ENCODE measurements around the gene SORCS1. TPM values are rescaled to one million over a fixed set of nuclear protein-coding genes. Genes with fewer than 3 reads are reported as not detected.

SORCS1 gene
- total RNA-seq, 1 experiment from 2014 or later, result not detected

- Histone ChIP-seq H3K27me3 (no peaks in the 10 kb centered on the region), H3K4me3 (no peak overlapping the region), H3K9me3 (no peaks in the 10 kb centered on the region), H3K36me3 (no peaks in the 10 kb centered on the region)
- peak; percentile 2 for DNase-seq
Observed at GRCh38 chr10:106795619-106796018, 368.9 kb downstream of the SORCS1 start.

- DNase-seq, result no peak
- no peaks in the 10 kb centered on the region for H3K9me3 ChIP-seq
Observed at GRCh38 chr10:106793617-106794016, 370.9 kb downstream of the SORCS1 start.

GRCh38 chr10:106789623-106790022, 374.9 kb downstream of the SORCS1 start:
- no peak for DNase-seq

More at GRCh38 chr10:106793617-106794016, 370.9 kb downstream of the SORCS1 start:
- Histone ChIP-seq H3K27me3 (no peaks in the 10 kb centered on the region), H3K4me3 (no peak overlapping the region), H3K36me3 (no peaks in the 10 kb centered on the region)

GRCh38 chr10:106788982-106789381, 375.5 kb downstream of the SORCS1 start:
- Histone ChIP-seq H3K9me3 (no peaks in the 10 kb centered on the region), H3K36me3 (no peaks in the 10 kb centered on the region), H3K27me3 (no peaks in the 10 kb centered on the region), H3K4me3 (no peak overlapping the region)
- no peak for DNase-seq

More at GRCh38 chr10:106789623-106790022, 374.9 kb downstream of the SORCS1 start:
- H3K27me3 ChIP-seq, result no peaks in the 10 kb centered on the region
- H3K36me3 ChIP-seq, result no peaks in the 10 kb centered on the region
- no peaks in the 10 kb centered on the region for H3K9me3 ChIP-seq
- H3K4me3 ChIP-seq, result no peak overlapping the region

GRCh38 chr10:106785528-106785927, 379.0 kb downstream of the SORCS1 start:
- Histone ChIP-seq H3K4me3 (no peak overlapping the region), H3K36me3 (no peaks in the 10 kb centered on the region), H3K9me3 (no peaks in the 10 kb centered on the region), H3K27me3 (no peaks in the 10 kb centered on the region)
- no peak for DNase-seq

- 0 out of 2 replicates have a peak, but pooled peaks cover 2% of the 10 kb centered on the region for H3K27me3 ChIP-seq
- no peak for DNase-seq
- H3K4me3 ChIP-seq, result no peak overlapping the region
- H3K36me3 ChIP-seq, result no peaks in the 10 kb centered on the region
- H3K9me3 ChIP-seq, result no peaks in the 10 kb centered on the region
Observed at GRCh38 chr10:106780632-106781031, 383.9 kb downstream of the SORCS1 start.

- no peak overlapping the region for H3K4me3 ChIP-seq
- no peak for DNase-seq
- H3K36me3 ChIP-seq, result no peaks in the 10 kb centered on the region
- H3K27me3 ChIP-seq, result peaks cover 4% of the 10 kb centered on the region; the same call in 1 of the 2 replicates
- H3K9me3 ChIP-seq, result no peaks in the 10 kb centered on the region
Observed at GRCh38 chr10:106777841-106778240, 386.7 kb downstream of the SORCS1 start.

GRCh38 chr10:106775127-106775526, 389.4 kb downstream of the SORCS1 start:
- H3K9me3 ChIP-seq, result no peaks in the 10 kb centered on the region
- peak; percentile 29 for DNase-seq
- H3K4me3 ChIP-seq, result no peak overlapping the region
- no peaks in the 10 kb centered on the region for H3K36me3 ChIP-seq
- H3K27me3 ChIP-seq, result peaks cover 4% of the 10 kb centered on the region; the same call in 1 of the 2 replicates

GRCh38 chr10:106772957-106773356, 391.5 kb downstream of the SORCS1 start:
- H3K27me3 ChIP-seq, result peaks cover 4% of the 10 kb centered on the region; the same call in 1 of the 2 replicates
- no peak overlapping the region for H3K4me3 ChIP-seq
- no peaks in the 10 kb centered on the region for H3K9me3 ChIP-seq
- DNase-seq, result no peak
- H3K36me3 ChIP-seq, result no peaks in the 10 kb centered on the region

- no peaks in the 10 kb centered on the region for H3K36me3 ChIP-seq
- no peak for DNase-seq
- H3K27me3 ChIP-seq, result peaks cover 2% of the 10 kb centered on the region; the same call in 1 of the 2 replicates
- H3K4me3 ChIP-seq, result no peak overlapping the region
- no peaks in the 10 kb centered on the region for H3K9me3 ChIP-seq
Observed at GRCh38 chr10:106771154-106771553, 393.4 kb downstream of the SORCS1 start.

GRCh38 chr10:106768204-106768603, 396.3 kb downstream of the SORCS1 start:
- no peaks in the 10 kb centered on the region for H3K36me3 ChIP-seq
- no peaks in the 10 kb centered on the region for H3K27me3 ChIP-seq
- H3K4me3 ChIP-seq, result no peak overlapping the region
- no peaks in the 10 kb centered on the region for H3K9me3 ChIP-seq
- DNase-seq, result no peak

GRCh38 chr10:106765928-106766327, 398.6 kb downstream of the SORCS1 start:
- no peaks in the 10 kb centered on the region for H3K9me3 ChIP-seq
- no peak overlapping the region for H3K4me3 ChIP-seq
- no peaks in the 10 kb centered on the region for H3K36me3 ChIP-seq
- DNase-seq, result no peak
- H3K27me3 ChIP-seq, result no peaks in the 10 kb centered on the region

GRCh38 chr10:106765241-106765754, 399.2 kb downstream of the SORCS1 start:
- no peak for DNase-seq
- no peaks in the 10 kb centered on the region for H3K27me3 ChIP-seq
- no peaks in the 10 kb centered on the region for H3K36me3 ChIP-seq
- no peak overlapping the region for H3K4me3 ChIP-seq
- H3K9me3 ChIP-seq, result no peaks in the 10 kb centered on the region

GRCh38 chr10:106764360-106764759, 400.1 kb downstream of the SORCS1 start:
- no peak for DNase-seq
- Histone ChIP-seq H3K4me3 (no peak overlapping the region), H3K27me3 (no peaks in the 10 kb centered on the region), H3K36me3 (no peaks in the 10 kb centered on the region), H3K9me3 (no peaks in the 10 kb centered on the region)

- no peak for DNase-seq
- no peaks in the 10 kb centered on the region for H3K27me3 ChIP-seq
- no peaks in the 10 kb centered on the region for H3K36me3 ChIP-seq
- H3K4me3 ChIP-seq, result no peak overlapping the region
- H3K9me3 ChIP-seq, result no peaks in the 10 kb centered on the region
Observed at GRCh38 chr10:106761906-106762305, 402.6 kb downstream of the SORCS1 start.

GRCh38 chr10:106757521-106757920, 407.0 kb downstream of the SORCS1 start:
- no peak for DNase-seq
- H3K4me3 ChIP-seq, result no peak overlapping the region
- no peaks in the 10 kb centered on the region for H3K27me3 ChIP-seq
- no peaks in the 10 kb centered on the region for H3K9me3 ChIP-seq
- no peaks in the 10 kb centered on the region for H3K36me3 ChIP-seq

- Histone ChIP-seq H3K27me3 (0 out of 2 replicates have a peak, but pooled peaks cover 2% of the 10 kb centered on the region), H3K4me3 (no peak overlapping the region), H3K36me3 (no peaks in the 10 kb centered on the region), H3K9me3 (no peaks in the 10 kb centered on the region)
- no peak for DNase-seq
Observed at GRCh38 chr10:106751091-106751490, 413.4 kb downstream of the SORCS1 start.

- H3K9me3 ChIP-seq, result no peaks in the 10 kb centered on the region
- no peaks in the 10 kb centered on the region for H3K36me3 ChIP-seq
- DNase-seq, result no peak
- H3K4me3 ChIP-seq, result no peak overlapping the region
- H3K27me3 ChIP-seq, result 0 out of 2 replicates have a peak, but pooled peaks cover 2% of the 10 kb centered on the region
Observed at GRCh38 chr10:106746868-106747267, 417.6 kb downstream of the SORCS1 start.

Measured in MG63 (cell line).